SIG-M5 (cell line): ENCODE results near the gene GOLGA2.

Experiments
- DNase-seq: peaks from one replicate; lab custom pipeline; 2025; lab: John Stamatoyannopoulos, UW

GOLGA2 gene

GRCh38 chr9:128257086-128257825 is 18.6 kb downstream of the GOLGA2 start:
- DNase-seq = no peak

DNA sequence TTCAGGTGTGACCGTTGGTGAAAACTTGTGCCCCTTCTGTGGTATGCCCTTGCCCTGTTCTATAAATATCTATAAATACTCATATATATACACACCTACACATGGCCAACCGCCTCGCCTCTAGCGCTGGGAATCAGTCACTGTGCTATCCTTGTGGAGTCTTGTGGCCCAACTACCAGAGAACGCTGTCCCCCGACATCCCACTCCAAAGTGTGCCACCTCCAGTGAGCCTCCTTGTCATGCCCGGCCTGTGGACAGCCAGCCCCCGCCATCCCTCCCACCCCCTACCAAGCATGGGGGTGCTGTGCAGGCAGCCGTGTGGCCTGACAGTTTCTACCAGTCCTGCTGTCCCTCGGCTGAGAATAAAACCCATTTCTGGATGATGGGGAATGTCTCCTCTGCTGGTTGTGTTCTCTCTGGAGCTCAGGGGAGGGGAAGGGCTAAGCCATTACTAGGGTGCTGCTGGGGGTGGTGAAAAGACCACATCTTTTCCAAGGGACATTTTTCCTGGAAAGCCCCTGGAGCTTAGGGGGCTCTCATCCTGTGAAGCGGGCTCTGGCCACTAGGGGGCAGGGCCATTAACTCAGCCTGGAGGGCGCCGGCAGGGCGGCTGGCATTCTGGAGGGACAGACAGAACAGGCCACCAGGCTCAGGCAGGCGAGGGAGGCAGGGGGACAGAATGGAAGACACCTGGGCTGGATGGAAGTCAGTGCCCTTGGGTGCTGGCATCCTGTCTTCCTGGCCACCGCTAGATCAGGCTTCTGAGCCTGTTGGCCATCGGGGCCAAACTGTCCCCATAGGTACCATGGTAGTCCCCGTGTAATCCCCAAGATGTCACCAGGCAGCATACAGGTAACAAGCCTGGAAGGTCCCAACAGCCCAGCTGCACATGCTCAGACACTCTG is 20.7 kb downstream of the GOLGA2 start:
- no peak for DNase-seq

DNA sequence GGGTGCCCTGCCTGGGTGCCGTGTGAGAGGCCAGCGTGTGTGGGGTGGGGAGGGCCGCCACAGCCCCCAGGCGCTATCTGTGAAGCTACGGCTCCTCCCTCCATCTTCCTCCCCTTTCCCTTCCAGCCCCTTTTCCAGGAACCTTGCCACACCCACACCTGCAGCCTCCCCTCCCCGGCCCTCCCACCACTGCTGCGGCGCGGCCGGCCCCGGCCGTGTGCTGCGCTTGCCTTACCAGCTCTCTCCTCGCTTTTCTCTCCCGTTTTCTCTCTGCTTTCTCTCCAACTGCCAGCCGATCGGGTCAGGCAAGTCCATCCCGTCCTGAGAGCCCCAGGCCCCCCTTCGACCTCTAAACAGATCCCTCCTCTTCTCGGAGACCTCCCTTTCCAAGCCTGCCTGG is 21.4 kb downstream of the GOLGA2 start:
- no peak for DNase-seq

DNA sequence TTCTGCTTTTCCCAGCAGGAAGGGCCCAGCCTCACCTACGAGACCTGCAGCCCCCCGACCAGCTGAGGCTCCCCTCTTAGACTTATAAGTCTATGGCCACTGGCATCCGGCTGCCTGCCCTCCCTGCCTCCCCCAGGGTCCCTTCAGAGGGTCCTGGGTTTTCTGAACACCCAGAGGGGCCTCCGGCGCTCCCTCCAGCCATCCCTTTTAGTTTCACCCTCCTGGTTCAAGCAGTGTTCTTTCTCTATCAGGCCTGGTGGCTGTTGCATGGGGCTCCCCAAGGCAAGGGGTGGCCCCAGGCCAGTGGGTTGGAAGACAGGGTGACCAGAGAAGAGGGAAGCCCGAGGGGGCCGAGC is 21.8 kb downstream of the GOLGA2 start:
- no peak for DNase-seq

DNA sequence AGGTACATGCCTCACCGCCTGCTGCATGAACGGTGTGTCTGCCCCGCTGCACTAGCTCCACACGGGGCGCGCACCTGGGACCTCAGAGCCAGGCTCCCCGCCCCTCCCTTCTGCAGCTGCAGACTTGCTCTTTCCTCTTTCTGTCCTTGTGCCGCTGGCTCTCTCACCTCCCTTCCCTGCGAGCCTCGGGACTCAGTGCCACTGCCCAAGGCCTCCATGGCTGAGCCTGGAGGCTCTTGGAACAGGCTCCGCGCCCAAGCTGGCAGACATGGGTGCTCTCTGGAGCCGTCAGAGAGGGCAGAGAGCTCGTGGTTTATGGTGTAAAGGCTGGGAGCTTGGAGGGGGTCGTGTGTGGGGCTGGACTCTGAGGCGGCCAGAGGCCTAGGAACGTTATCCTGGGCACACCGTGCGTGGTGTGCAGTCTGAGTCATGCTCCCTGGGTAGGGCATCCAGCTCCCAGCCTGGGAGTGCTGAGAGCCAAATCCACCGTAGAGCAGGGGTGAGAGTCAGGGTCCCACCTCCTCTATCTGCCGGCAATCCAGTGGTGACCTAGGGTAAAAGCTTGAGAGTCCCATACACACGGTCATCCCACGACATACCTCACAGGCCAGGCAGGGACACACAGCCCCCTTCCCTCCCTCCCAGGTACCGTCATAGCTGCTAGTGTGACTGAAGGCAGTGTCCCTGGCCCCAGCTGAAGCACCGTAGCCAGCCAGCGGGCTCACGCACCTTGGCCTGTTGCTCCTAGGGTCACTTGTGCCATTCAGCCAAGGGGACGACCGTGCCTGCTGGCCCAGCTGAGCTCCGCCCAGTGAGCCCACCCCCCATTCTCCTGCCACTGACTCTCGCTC is 22.4 kb downstream of the GOLGA2 start:
- no peak for DNase-seq

GRCh38 chr9:128252317-128253139 is 23.3 kb downstream of the GOLGA2 start:
- no peak for DNase-seq

- no peak for DNase-seq
Measured at GRCh38 chr9:128251732-128252100, 24.1 kb downstream of the GOLGA2 start.

DNA sequence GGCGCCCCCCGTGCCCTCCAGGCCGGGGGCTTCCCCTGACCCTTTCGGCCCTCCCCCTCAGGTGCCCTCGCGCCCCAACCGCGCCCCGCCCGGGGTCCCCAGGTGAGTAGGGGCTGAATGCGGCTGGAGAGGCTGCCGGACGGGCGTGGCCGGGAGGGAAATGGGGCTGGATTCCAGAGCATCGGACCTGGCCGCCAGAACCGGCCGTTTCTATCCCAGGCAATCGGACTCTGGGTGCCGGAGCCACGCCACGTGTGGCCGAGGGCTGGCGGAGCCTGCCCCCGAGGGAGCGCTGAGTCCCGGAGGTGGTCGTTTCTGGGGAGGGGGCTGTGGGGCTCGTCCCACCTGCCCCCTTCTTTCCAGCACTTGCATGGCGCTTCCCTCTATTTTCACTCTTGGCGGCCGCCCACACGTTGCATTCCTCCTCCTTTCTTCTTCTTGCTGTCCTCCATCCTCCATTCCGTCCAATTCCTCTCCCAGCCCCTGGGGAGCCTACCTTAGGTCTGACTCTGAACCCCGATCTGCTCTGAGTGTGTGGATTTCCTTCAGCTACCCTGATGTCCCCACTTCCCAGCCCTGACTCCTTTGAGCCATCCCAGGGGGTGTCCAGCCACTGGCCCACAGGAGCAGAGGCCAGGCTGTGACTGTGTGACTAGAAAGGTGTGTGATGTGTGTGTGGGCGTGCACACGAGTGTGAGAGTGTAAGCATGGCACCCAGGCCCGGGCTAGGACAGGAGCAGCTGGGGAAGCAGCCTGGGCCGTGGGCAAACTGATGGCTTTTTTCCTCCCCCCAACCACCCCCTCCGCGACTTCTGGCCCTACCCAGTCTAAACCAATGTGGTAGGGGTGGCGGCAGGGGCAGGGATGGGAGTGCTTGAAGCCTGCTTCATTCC is 24.7 kb downstream of the GOLGA2 start:
- DNase-seq = no peak

- DNase-seq = no peak
Measured at GRCh38 chr9:128249908-128250838, 25.6 kb downstream of the GOLGA2 start.

GRCh38 chr9:128249558-128249907 is 26.3 kb downstream of the GOLGA2 start:
- DNase-seq = no peak

GRCh38 chr9:128247226-128247803 is 28.5 kb downstream of the GOLGA2 start:
- no peak for DNase-seq

DNA sequence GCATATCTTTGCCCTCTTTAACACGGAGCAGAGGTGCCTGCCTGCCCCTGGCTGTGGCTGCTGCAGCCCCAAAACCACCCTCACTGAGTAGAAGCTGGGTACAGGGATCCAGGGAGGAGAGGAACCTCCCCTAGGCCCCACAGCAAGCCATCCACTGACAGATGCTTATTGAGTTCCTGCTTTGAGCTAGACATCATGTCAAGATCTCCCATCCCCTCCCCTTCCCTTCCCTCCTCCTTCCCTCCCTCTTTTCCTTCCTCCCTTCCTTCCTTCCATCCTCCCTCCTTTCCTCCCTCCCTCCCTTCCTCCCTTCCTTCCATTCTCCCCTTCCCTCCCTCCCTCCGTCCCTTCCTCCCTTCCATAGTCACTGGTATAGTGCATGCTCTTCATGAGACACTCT is 29.3 kb downstream of the GOLGA2 start:
- no peak for DNase-seq

GRCh38 chr9:128245421-128246151 is 30.2 kb downstream of the GOLGA2 start:
- DNase-seq = no peak

DNA sequence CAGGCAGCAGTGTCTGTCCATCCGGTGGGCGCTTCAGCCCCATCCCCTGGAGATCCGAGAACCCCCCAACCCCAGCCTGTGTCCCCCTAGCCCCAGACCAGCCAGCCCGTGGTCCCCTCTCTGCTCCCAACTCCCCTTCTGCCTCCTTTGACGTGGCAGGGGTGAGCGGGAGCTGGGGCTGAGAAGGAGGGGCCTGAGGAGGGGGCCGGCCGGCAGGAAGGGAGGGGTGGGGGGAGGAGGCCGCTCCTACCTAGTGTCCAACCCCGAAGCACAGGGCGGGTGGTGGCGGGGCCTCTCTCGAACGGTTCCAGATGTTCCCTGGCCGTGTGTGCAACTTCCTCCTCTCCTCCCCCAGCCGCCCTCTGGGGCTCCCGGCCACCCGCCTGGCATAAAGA is 31.0 kb downstream of the GOLGA2 start:
- DNase-seq = no peak

- no peak for DNase-seq
Measured at GRCh38 chr9:128244091-128244836, 31.5 kb downstream of the GOLGA2 start.

GRCh38 chr9:128243215-128244018 is 32.4 kb downstream of the GOLGA2 start:
- no peak for DNase-seq

DNA sequence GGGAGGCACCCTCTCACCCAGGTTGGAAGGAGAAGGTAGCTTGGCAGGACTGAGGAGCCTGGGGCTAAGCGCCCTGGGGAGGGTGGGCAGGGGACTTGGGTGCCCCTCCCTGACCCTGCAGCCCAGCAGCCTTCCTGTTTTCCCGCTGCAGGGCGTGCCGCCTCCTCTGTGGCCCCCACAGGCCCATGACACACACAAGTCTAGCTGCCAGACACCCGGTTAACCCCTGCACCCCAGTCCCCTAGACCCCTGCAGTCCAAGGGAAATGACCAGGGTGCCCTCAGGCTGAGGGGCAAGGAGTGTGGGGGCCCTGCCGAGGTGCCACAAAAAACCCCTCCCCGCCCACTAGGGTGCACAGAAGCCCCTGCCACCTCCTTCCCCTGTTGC is 33.0 kb downstream of the GOLGA2 start:
- no peak for DNase-seq
